ENCODE data around the gene GLB1L3. TPM values are rescaled to one million over a fixed set of nuclear protein-coding genes. Genes with fewer than 3 reads are reported as not detected.
"Not testable (repeated sequence)": the region's sequence is repeated elsewhere in the genome, so short reads cannot be mapped to it uniquely, and the experiment has no call there.

Gene GLB1L3
- total RNA-seq, 1 experiment from 2014 or later: not detected

DNA sequence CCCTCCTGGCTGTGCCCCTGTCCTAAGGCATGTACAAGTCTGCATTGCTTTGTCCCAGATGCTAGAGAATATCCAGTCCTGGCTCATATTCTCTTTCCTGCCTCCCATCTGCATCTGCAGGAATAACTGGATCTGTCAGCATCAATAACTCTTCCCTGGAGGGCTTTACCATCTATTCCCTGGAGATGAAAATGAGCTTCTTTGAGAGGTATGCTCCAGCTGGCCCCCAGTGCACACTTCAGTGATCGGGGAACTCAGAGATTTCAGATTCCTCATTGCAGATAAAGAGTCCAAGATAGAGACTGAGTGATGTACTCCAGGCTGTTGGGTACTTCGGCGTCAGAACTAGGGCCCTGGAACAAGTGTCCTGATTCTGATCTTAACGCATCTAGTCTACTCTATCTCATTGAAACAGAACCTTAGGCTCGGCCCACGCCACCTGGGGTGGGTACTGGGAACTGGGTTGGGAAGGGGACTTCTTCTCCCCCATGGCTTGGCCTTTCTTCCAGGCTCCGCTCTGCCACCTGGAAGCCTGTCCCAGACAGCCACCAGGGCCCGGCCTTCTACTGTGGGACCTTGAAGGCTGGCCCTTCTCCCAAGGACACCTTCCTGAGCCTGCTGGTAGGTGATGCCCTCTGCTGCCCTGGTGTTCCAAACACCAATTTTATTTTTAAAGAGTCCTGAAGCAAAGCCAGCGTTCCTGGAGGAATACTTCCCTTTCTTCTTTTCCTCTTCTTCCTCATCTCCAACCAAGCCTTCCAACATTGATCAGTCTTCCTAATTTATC is 37.8 kb downstream of the GLB1L3 start:
- POLR2A ChIA-PET: no interaction called here
- H3K4me3 ChIP-seq (ENCODE audit: low read depth, low read length): no peak overlapping the region
- CTCF ChIA-PET: no interaction called here
- Mint-ChIP-seq H3K27me3 (ENCODE audit: insufficient read depth, unreplicated experiment) (peaks cover 31% of the 10 kb centered on the region), H3K27ac (ENCODE audit: unreplicated experiment) (no peak overlapping the region), H3K36me3 (ENCODE audit: insufficient read depth, unreplicated experiment) (no peaks in the 10 kb centered on the region), H3K4me1 (ENCODE audit: low read depth, unreplicated experiment) (no peaks in the 10 kb centered on the region), H3K9me3 (ENCODE audit: unreplicated experiment) (peaks cover 13% of the 10 kb centered on the region), H3K4me3 (ENCODE audit: unreplicated experiment) (no peak overlapping the region)
- TF ChIP-seq CTCF (IDR thresholded peaks at IDR 0.05; ENCODE audit: insufficient read depth in 1 of 2, low read depth in 1 of 2, low read length in 1 of 2, severe bottlenecking in 1 of 2, unreplicated experiment in 1 of 2): no peak
- no peaks in the 10 kb centered on the region for H3K4me1 ChIP-seq
- peaks cover 10% of the 10 kb centered on the region; the same call in 1 of the 2 replicates for H3K9me3 ChIP-seq
- DNase-seq: no peak
- BruUV-seq (replicated peaks): no TSS peak
- no peaks in the 10 kb centered on the region for H3K36me3 ChIP-seq (ENCODE audit: control insufficient read depth, insufficient read depth, low read length)
- intact Hi-C loops (cut with micrococcal nuclease; ENCODE audit: unreplicated experiment): no loop called here
- H3K27me3 ChIP-seq (replicated peaks; ENCODE audit: control insufficient read depth, insufficient read depth, low read length): no peaks in the 10 kb centered on the region

- intact Hi-C loops (cut with micrococcal nuclease; ENCODE audit: unreplicated experiment): no loop called here
- Mint-ChIP-seq H3K9me3 (ENCODE audit: unreplicated experiment) (peaks cover 34% of the 10 kb centered on the region), H3K27me3 (ENCODE audit: insufficient read depth, unreplicated experiment) (peaks cover 33% of the 10 kb centered on the region), H3K36me3 (ENCODE audit: insufficient read depth, unreplicated experiment) (no peaks in the 10 kb centered on the region), H3K27ac (ENCODE audit: unreplicated experiment) (no peak overlapping the region), H3K4me3 (ENCODE audit: unreplicated experiment) (no peak overlapping the region), H3K4me1 (ENCODE audit: low read depth, unreplicated experiment) (no peaks in the 10 kb centered on the region)
- CTCF ChIA-PET: no interaction called here
- H3K4me3 ChIP-seq (ENCODE audit: low read depth, low read length): no peak overlapping the region
- no peaks in the 10 kb centered on the region for H3K27me3 ChIP-seq (replicated peaks; ENCODE audit: control insufficient read depth, insufficient read depth, low read length)
- no peaks in the 10 kb centered on the region for H3K4me1 ChIP-seq
- no TSS peak for BruUV-seq (replicated peaks)
- DNase-seq: no peak
- no peak for TF ChIP-seq CTCF (IDR thresholded peaks at IDR 0.05; ENCODE audit: insufficient read depth in 1 of 2, low read depth in 1 of 2, low read length in 1 of 2, severe bottlenecking in 1 of 2, unreplicated experiment in 1 of 2)
- H3K36me3 ChIP-seq (ENCODE audit: control insufficient read depth, insufficient read depth, low read length): no peaks in the 10 kb centered on the region
- POLR2A ChIA-PET: no interaction called here
- peaks cover 15% of the 10 kb centered on the region; the same call in 1 of the 2 replicates for H3K9me3 ChIP-seq
Measured at GRCh38 chr11:134317103-134317502, 40.9 kb downstream of the GLB1L3 start.

DNA sequence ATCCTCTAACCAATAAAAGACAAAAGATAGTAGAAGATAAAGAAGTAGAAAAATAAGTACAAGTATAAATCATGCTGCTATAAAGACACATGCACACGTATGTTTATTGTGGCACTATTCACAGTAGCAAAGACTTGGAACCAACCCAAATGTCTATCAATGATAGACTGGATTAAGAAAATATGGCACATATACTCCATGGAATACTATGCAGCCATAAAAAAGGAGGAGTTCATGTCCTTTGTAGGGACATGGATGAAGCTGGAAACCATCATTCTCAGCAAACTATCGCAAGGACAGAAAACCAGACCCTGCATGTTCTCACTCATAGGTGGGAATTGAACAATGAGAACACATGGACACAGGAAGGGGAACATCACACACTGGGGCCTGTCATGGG is 45.2 kb downstream of the GLB1L3 start:
- peaks cover 32% of the 10 kb centered on the region for H3K27me3 Mint-ChIP-seq (ENCODE audit: insufficient read depth, unreplicated experiment)
- POLR2A ChIA-PET; CTCF ChIA-PET; H3K36me3 ChIP-seq (ENCODE audit: control insufficient read depth, insufficient read depth, low read length); H3K4me3 Mint-ChIP-seq (ENCODE audit: unreplicated experiment); intact Hi-C loops (cut with micrococcal nuclease; ENCODE audit: unreplicated experiment); H3K4me1 ChIP-seq; H3K27me3 ChIP-seq (replicated peaks; ENCODE audit: control insufficient read depth, insufficient read depth, low read length); H3K4me3 ChIP-seq (ENCODE audit: low read depth, low read length); H3K27ac Mint-ChIP-seq (ENCODE audit: unreplicated experiment); H3K4me1 Mint-ChIP-seq (ENCODE audit: low read depth, unreplicated experiment); DNase-seq; BruUV-seq (replicated peaks); H3K36me3 Mint-ChIP-seq (ENCODE audit: insufficient read depth, unreplicated experiment): not testable (repeated sequence)
- peaks cover 34% of the 10 kb centered on the region for H3K9me3 Mint-ChIP-seq (ENCODE audit: unreplicated experiment)
- H3K9me3 ChIP-seq: peaks cover 15% of the 10 kb centered on the region; the same call in 1 of the 2 replicates

Measured in Caco-2 (cell line).